Activated CD8-positive, alpha-beta memory T cell treated with anti-CD3 and anti-CD28 coated beads, Interleukin-2, amount 50 U/mL, for 48 hours (primary cell): ENCODE results near the gene COCH.
"Not testable (repeated sequence)": the region's sequence is repeated elsewhere in the genome, so short reads cannot be mapped to it uniquely, and the experiment has no call there.

Experiments
- DNase-seq: peaks from one replicate; pipeline ENCODE4 v3.0.0-alpha.2; 2020

Gene COCH

GRCh38 chr14:30876692-30877091 is 2.3 kb downstream of the COCH start:
- no peak for DNase-seq

- no peak for DNase-seq
Measured at GRCh38 chr14:30882431-30882830, 8.1 kb downstream of the COCH start.

GRCh38 chr14:30883508-30884294 is 9.3 kb downstream of the COCH start:
- no peak for DNase-seq

GRCh38 chr14:30884901-30885300 is 10.5 kb downstream of the COCH start:
- DNase-seq = no peak

DNA sequence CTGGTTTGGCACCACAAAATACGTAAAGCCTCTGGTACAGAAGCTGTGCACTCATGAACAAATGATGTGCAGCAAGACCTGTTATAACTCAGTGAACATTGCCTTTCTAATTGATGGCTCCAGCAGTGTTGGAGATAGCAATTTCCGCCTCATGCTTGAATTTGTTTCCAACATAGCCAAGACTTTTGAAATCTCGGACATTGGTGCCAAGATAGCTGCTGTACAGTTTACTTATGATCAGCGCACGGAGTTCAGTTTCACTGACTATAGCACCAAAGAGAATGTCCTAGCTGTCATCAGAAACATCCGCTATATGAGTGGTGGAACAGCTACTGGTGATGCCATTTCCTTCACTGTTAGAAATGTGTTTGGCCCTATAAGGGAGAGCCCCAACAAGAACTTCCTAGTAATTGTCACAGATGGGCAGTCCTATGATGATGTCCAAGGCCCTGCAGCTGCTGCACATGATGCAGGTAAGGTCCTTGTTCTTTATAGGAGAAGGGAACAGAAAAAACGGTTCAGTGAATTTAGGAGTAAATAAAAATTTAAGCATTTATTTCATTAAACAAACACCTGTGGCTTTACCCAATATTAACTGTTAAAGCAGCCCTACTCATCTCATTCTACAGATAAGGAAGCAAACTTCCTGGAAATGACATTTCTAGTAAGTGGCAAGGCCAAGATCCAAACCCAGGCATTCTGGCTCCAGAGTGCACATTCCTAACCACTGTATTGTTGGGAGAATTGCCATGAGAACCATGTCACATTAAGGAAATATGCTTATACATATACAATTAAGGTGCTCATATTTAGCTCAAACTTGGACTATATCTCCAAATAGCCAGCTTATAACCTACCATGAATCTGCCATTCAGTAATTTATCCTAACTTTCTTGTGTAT is 11.7 kb downstream of the COCH start:
- DNase-seq = no peak

GRCh38 chr14:30888480-30889243 is 14.3 kb downstream of the COCH start:
- no peak for DNase-seq

DNA sequence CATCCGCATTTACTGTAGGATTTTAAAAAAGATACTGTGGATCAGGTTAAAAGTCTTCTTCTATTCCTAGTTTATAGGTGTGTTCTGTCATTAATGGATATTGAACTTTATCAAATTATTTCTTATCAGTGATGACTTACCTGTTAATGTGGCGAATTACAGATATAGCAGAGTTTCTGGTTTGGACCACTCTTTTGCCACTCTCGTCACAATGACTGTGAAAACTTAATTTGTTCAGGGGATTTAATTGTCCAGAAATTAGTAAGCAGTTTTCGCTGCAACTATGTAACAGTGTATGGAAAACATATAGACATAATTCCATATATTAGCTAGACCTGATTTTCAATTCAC is 14.9 kb downstream of the COCH start:
- DNase-seq = no peak

- DNase-seq = no peak
Measured at GRCh38 chr14:30893819-30894218, 19.5 kb downstream of the COCH start.

DNA sequence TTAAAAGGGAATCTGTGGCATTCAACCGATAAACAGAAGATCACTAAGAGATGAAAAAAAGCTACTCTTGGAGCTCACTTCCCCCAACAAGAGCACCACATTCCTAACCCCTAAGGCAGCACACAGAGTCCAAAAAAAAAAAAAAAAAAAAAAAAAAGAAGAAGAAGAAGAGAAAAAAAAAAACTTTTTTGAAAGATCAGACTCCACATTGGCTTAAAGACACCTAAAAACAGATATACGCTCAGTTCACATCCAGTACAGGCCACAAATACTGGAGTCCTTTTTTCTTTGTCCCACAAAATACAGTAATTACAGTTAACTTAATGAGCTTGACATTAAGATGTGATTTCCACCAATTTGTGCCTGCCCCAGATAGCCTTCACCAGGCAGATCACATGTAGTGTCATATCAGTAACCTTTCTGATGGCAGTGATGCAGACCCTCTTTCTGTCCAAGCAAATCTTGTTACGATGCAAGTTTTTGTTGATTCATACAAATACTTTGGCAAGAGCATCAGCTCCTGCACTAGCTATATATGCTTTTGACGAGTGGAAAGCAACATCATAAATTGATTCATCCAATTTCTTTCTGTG is 20.7 kb downstream of the COCH start:
- no peak for DNase-seq

- DNase-seq = no peak
Measured at GRCh38 chr14:30896435-30896834, 22.1 kb downstream of the COCH start.

DNA sequence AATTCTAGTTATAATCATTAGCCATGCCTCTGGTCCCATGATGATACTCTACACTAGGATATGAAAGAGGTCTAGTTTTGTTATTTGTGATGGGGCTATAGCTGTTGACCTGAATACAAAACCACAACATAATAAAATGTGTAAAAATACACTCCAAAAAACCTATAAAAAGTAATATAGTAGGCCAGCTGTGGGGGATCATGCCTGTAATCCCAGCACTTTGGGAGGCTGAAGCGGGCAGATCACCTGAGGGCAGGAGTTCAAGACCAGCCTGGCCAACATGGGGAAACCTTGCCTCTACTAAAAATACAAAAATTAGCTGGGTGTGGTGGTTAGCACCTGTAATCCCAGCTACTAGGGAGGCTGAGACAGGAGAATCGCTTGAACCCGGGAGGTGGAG is 22.8 kb downstream of the COCH start:
- not testable (repeated sequence) for DNase-seq

- no peak for DNase-seq
Measured at GRCh38 chr14:30903285-30904124, 29.1 kb downstream of the COCH start.

- no peak for DNase-seq
Measured at GRCh38 chr14:30906752-30907658, 32.6 kb downstream of the COCH start.

- DNase-seq = no peak
Measured at GRCh38 chr14:30907659-30908057, 33.3 kb downstream of the COCH start.

DNA sequence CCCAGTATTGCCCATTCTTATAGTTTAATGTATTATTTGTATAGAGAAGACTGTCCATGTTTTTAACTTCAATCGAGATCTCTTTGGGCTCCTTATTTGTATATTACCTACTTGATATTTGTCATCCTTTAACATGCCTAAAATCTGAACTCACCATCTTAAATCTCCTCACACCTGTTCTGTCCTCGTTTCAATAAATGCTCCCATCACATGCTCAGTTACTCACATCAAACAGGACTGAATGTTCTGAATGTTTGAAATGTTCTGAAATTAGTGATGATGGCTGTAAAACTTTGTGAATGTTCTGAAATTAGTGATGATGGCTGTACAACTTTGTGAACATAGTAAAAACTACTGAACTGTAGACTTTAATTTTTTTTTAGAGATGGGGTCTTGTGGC is 34.5 kb downstream of the COCH start:
- DNase-seq = no peak

- DNase-seq = no peak
Measured at GRCh38 chr14:30914812-30915211, 40.5 kb downstream of the COCH start.

GRCh38 chr14:30915596-30915995 is 41.2 kb downstream of the COCH start:
- DNase-seq = no peak

DNA sequence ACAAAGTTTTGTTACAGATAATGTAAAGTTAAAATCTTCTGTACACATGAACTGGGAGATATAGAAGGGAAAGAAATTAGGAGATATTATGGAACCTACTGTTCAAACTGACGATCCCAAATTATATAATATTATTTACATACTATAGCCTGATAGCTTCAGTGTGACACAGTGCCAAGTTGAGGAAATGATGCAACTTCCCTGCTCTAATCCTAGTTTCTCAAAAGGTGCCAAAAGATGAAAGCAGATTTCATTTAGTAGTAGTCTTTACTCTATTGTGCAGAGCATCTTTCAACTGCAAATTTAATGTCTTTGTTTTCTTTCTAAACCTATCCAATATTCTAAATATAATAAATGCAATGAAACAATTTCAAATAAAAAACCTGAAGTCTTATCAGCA is 46.9 kb downstream of the COCH start:
- DNase-seq = no peak

DNA sequence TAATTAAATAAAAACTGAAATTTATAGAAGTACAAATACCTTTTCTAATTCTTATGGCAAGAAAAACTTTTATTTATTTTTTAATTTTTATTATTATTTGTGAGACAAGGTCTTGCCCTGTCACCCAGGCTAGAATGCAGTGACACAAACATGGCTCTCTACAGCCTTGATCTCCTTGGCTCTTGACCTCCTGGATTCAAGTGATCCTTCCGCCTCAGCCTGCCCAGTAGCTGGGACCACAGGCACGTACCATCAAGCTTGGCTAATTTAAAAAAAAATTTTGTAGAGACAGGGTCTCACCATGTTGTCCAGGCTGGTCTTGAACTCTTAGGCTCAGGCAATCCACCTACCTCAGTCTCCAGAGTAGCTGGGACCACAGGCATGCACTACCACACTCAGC is 47.4 kb downstream of the COCH start:
- DNase-seq = no peak

DNA sequence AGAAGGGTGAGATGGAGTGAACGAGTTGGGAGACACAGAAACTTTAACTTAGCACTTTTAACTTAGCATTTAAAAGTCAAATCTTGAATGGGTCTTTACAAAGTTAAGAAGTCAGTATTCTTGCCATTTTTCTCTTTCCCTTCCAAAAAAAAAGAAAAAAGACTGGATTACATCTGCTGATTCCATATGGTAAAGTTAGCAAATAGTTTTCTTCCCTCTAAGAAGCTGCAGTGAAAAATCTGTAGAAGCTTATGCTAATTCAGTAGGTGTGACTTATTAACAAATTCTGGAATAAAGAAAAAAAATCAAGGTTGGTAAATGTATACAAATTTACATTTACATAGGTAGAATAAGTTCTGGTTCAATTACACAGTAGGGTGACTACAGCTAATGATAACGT is 50.9 kb downstream of the COCH start:
- no peak for DNase-seq

DNA sequence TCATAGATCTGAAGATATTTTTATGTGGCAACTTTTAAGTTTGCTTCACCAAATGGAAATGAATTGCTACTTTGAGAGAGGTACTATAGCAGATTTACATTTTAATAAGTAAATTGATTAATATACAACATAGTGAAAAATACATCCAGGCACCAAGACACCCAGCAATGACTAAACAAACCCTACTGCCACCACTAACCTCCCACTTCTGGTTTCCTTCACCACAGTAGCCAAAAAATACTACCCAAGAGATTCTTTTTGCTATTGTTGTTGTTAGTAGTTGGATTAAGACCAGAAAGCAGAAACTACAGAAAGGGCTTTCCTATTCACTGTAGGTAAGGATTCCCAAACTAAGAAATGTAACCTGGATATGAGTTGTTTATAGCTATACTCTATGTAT is 54.1 kb downstream of the COCH start:
- DNase-seq = no peak
